ENCODE results near the gene HHEX.

DNA sequence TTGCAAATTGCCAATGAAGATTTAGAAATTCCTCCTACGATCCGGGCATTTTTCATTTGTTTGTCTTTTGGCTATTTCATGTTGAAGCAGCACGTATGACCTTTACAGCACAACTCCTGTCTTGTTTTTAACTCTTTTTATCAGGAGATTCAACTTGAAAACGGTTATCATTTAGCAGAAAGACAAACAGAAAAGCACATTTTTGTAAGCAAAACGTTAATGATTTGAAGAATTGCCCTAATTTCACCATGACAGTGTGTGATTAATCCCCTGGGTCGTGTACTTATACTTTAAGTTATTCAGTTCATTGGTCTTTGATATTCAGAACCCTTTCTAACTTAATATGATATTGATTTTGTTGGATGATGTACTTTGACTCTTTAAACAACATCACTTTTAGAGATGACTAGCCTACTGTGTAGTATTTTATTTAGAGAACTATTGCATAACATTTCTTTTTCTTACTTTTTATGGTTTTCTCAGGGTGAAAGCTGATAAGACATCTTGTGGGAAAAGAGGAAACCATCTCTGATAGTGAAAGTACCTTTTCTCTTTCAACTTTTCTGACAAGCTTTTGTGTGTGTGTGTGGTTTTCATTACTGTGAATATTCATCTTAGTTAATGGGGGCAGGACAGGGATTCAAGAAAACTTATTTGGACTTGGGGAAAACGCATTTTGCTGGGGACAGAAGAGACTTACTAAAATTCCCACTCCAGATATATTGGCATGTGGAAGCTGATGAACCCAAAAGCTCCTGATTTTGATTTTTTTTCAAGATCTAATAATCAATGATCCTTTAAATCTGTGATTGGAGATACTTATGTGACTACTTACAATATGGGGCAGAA lies 8.1 kb downstream of the HHEX start:
- TF ChIP-seq, protein P1, sequence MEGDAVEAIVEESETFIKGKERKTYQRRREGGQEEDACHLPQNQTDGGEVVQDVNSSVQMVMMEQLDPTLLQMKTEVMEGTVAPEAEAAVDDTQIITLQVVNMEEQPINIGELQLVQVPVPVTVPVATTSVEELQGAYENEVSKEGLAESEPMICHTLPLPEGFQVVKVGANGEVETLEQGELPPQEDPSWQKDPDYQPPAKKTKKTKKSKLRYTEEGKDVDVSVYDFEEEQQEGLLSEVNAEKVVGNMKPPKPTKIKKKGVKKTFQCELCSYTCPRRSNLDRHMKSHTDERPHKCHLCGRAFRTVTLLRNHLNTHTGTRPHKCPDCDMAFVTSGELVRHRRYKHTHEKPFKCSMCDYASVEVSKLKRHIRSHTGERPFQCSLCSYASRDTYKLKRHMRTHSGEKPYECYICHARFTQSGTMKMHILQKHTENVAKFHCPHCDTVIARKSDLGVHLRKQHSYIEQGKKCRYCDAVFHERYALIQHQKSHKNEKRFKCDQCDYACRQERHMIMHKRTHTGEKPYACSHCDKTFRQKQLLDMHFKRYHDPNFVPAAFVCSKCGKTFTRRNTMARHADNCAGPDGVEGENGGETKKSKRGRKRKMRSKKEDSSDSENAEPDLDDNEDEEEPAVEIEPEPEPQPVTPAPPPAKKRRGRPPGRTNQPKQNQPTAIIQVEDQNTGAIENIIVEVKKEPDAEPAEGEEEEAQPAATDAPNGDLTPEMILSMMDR (IDR thresholded peaks at IDR 0.05; ENCODE audit: low read length), result no peak
- no peak for TF ChIP-seq EZH2phosphoT487 (IDR thresholded peaks at IDR 0.05; ENCODE audit: low read length)

All from MM.1S (cell line).